Mesendoderm (in vitro differentiated cells): ENCODE measurements around the gene DNPEP. TPM values are rescaled to one million over a fixed set of nuclear protein-coding genes. Genes with fewer than 3 reads are reported as not detected.

Source experiments
- DNase-seq: peaks from one replicate; pipeline ENCODE4 v3.0.0; 2013
- H2AK5ac ChIP-seq: 2 replicates; pipeline ENCODE4 v1.6.1; 2013; ENCODE audit warnings: low read length, inconsistent platforms
- H2BK120ac ChIP-seq: 2 replicates; pipeline ENCODE4 v1.6.1; 2013; ENCODE audit warnings: low read depth, mild to moderate bottlenecking, low read length, moderate library complexity, mixed read lengths
- H2BK15ac ChIP-seq: replicated peaks from 2 replicates; pipeline ENCODE4 v1.6.1; 2013; ENCODE audit warnings: low read depth, mild to moderate bottlenecking, moderate library complexity
- H2BK5ac ChIP-seq: 2 replicates; pipeline ENCODE4 v1.6.1; 2013; ENCODE audit warnings: low read length, inconsistent platforms
- H3K18ac ChIP-seq: 2 replicates; pipeline ENCODE4 v1.6.1; 2013; ENCODE audit warnings: mild to moderate bottlenecking, low read length, mixed read lengths
- H3K23ac ChIP-seq: one replicate; pipeline ENCODE4 v1.6.1; 2013; ENCODE audit warnings: low read length
- H3K27ac ChIP-seq: 2 replicates; pipeline ENCODE4 v1.5.1; 2013; ENCODE audit warnings: low read depth, mild to moderate bottlenecking, inconsistent platforms, low read length, moderate library complexity
- H3K27me3 ChIP-seq: 2 replicates; pipeline ENCODE4 v1.6.1; 2013; ENCODE audit warnings: low read length, control low read depth, mild to moderate bottlenecking, inconsistent platforms; ENCODE audit not compliant: insufficient read depth, poor library complexity
- H3K36me3 ChIP-seq: 2 replicates; pipeline ENCODE4 v1.6.1; 2013; ENCODE audit warnings: low read length, inconsistent platforms; ENCODE audit not compliant: control insufficient read depth, insufficient read depth
- H3K4ac ChIP-seq: one replicate; pipeline ENCODE4 v1.6.1; 2013; ENCODE audit warnings: low read depth, mild to moderate bottlenecking, low read length, moderate library complexity
- H3K4me1 ChIP-seq: 2 replicates; pipeline ENCODE4 v1.6.1; 2013; ENCODE audit warnings: low read depth, low read length, inconsistent platforms; ENCODE audit not compliant: control insufficient read depth
- H3K4me2 ChIP-seq: 2 replicates; pipeline ENCODE4 v1.6.1; 2013; ENCODE audit warnings: low read length
- H3K4me3 ChIP-seq: 2 replicates; pipeline ENCODE4 v1.5.1; 2013; ENCODE audit warnings: mild to moderate bottlenecking, low read length
- H3K56ac ChIP-seq: one replicate; pipeline ENCODE4 v1.6.1; 2013; ENCODE audit warnings: low read length
- H3K79me1 ChIP-seq: 2 replicates; pipeline ENCODE4 v1.6.1; 2013; ENCODE audit warnings: low read length, inconsistent platforms
- H3K79me2 ChIP-seq: 2 replicates; pipeline ENCODE4 v1.6.1; 2013; ENCODE audit warnings: mild to moderate bottlenecking, low read length; ENCODE audit not compliant: control insufficient read depth, insufficient read depth
- H3K9ac ChIP-seq: 2 replicates; pipeline ENCODE4 v1.6.1; 2013; ENCODE audit warnings: low read length, inconsistent platforms
- H4K5ac ChIP-seq: one replicate; pipeline ENCODE4 v1.6.1; 2013; ENCODE audit warnings: low read length
- H4K8ac ChIP-seq: one replicate; pipeline ENCODE4 v1.6.1; 2013; ENCODE audit warnings: low read depth, mild to moderate bottlenecking, control low read depth, low read length, moderate library complexity
- WGBS: extraction: QIAGEN DNeasy Blood & Tissue Kit; methylation state at CpG from one replicate; pipeline ENCODE4 v1.1.7; 2013; ENCODE audit warnings: low lambda C conversion rate, missing lambda C conversion rate; ENCODE audit not compliant: insufficient coverage; ENCODE audit errors: extremely low coverage; 5-methylcytosine and 5-hydroxymethylcytosine counted together
- polyA plus RNA-seq, 2 experiments: library from polyadenylated mRNA; stranded (reverse); fragments of 200-250 nt; gene quantifications; one replicate each; pipeline ENCODE4 v1.2.3, GENCODE V29; 2013

The DNPEP gene
- polyA plus RNA-seq (2013, experiment 1 of 2): 49.5 TPM
- 50.4 TPM for polyA plus RNA-seq (2013, experiment 2 of 2)

- no peak within 1 kb of the TSS for H4K5ac ChIP-seq
- no peak within 1 kb of the TSS for H3K27ac ChIP-seq
- H2AK5ac ChIP-seq: no peak within 1 kb of the TSS
- H3K36me3 ChIP-seq: no peaks in the 10 kb centered on the region
- H3K27me3 ChIP-seq: no peaks in the 10 kb centered on the region
- no peak within 1 kb of the TSS for H3K4ac ChIP-seq
- H2BK15ac ChIP-seq: no peak within 1 kb of the TSS
- peak within 1 kb of the TSS; percentile 79 for H3K9ac ChIP-seq
- no peak within 1 kb of the TSS for H2BK5ac ChIP-seq
- WGBS: no CpG with 5 or more reads among the region's 76 CpGs
- DNase-seq: peak; percentile 89
- H3K79me2 ChIP-seq: no peaks in the 10 kb centered on the region
- H4K8ac ChIP-seq: no peak within 1 kb of the TSS
- peak within 1 kb of the TSS; percentile 89 for H3K56ac ChIP-seq
- H3K4me1 ChIP-seq: peaks cover 2% of the 10 kb centered on the region
- peak within 1 kb of the TSS; percentile 46 for H3K18ac ChIP-seq
- H3K23ac ChIP-seq: no peak within 1 kb of the TSS
- H3K79me1 ChIP-seq: no peaks in the 10 kb centered on the region
- peak within 1 kb of the TSS; percentile 77 for H3K4me2 ChIP-seq
- H2BK120ac ChIP-seq: no peak within 1 kb of the TSS
- H3K4me3 ChIP-seq: peak within 1 kb of the TSS; percentile 74
Measured at GRCh38 chr2:219387306-219388120, at the start of gene DNPEP. Gene DNPEP (minus strand): TSS chr2:219387912. CDS start chr2:219387794, 118 bp downstream.

- WGBS: no CpG with 5 or more reads among the region's 3 CpGs
Measured at GRCh38 chr2:219437141-219437540, 49.4 kb upstream of the DNPEP start.

GRCh38 chr2:219436491-219436890 is 48.8 kb upstream of the DNPEP start:
- H3K4me3 ChIP-seq: no peak overlapping the region
- H3K4ac ChIP-seq: no peak overlapping the region
- no peak overlapping the region for H4K5ac ChIP-seq
- no peaks in the 10 kb centered on the region for H3K79me2 ChIP-seq
- H3K4me2 ChIP-seq: no peak overlapping the region
- H3K79me1 ChIP-seq: no peaks in the 10 kb centered on the region
- H3K27ac ChIP-seq: no peak overlapping the region
- H2AK5ac ChIP-seq: no peak overlapping the region
- H2BK120ac ChIP-seq: no peak overlapping the region
- H2BK15ac ChIP-seq: no peak overlapping the region
- peaks cover 2% of the 10 kb centered on the region for H3K27me3 ChIP-seq
- no peak overlapping the region for H3K9ac ChIP-seq
- H3K56ac ChIP-seq: no peak overlapping the region
- no CpG with 5 or more reads among the region's 5 CpGs for WGBS
- no peaks in the 10 kb centered on the region for H3K4me1 ChIP-seq
- H3K23ac ChIP-seq: no peak overlapping the region
- no peak for DNase-seq
- no peak overlapping the region for H2BK5ac ChIP-seq
- H4K8ac ChIP-seq: no peak overlapping the region
- no peaks in the 10 kb centered on the region for H3K36me3 ChIP-seq
- H3K18ac ChIP-seq: no peak overlapping the region

More at GRCh38 chr2:219437141-219437540, 49.4 kb upstream of the DNPEP start:
- Histone ChIP-seq H3K4ac (no peak overlapping the region), H3K27me3 (peaks cover 2% of the 10 kb centered on the region), H3K4me1 (no peaks in the 10 kb centered on the region), H3K27ac (no peak overlapping the region), H3K79me2 (no peaks in the 10 kb centered on the region), H3K4me3 (no peak overlapping the region), H3K36me3 (no peaks in the 10 kb centered on the region), H3K23ac (no peak overlapping the region), H3K56ac (no peak overlapping the region), H4K5ac (no peak overlapping the region), H2BK5ac (no peak overlapping the region), H2BK120ac (no peak overlapping the region), H3K18ac (no peak overlapping the region), H3K79me1 (no peaks in the 10 kb centered on the region), H3K9ac (no peak overlapping the region), H2AK5ac (no peak overlapping the region), H4K8ac (no peak overlapping the region), H3K4me2 (no peak overlapping the region), H2BK15ac (no peak overlapping the region)
- DNase-seq: no peak

- Histone ChIP-seq H4K8ac (no peak overlapping the region), H3K56ac (no peak overlapping the region), H3K79me2 (no peaks in the 10 kb centered on the region), H3K27ac (no peak overlapping the region), H3K18ac (no peak overlapping the region), H3K4me1 (no peaks in the 10 kb centered on the region), H2BK120ac (no peak overlapping the region), H3K27me3 (peaks cover 2% of the 10 kb centered on the region), H3K4ac (no peak overlapping the region), H3K9ac (no peak overlapping the region), H4K5ac (no peak overlapping the region), H3K36me3 (no peaks in the 10 kb centered on the region), H3K79me1 (no peaks in the 10 kb centered on the region), H2BK5ac (no peak overlapping the region), H3K23ac (no peak overlapping the region), H2AK5ac (no peak overlapping the region), H2BK15ac (no peak overlapping the region), H3K4me2 (no peak overlapping the region), H3K4me3 (no peak overlapping the region)
- no peak for DNase-seq
- no CpG with 5 or more reads among the region's 6 CpGs for WGBS
Measured at GRCh38 chr2:219435701-219436100, 48.0 kb upstream of the DNPEP start.

GRCh38 chr2:219434718-219435525 is 47.2 kb upstream of the DNPEP start, which contains the start of gene SPEG:
Gene SPEG (plus strand): TSS chr2:219434843. CDS start chr2:219434978, 135 bp downstream.
- Histone ChIP-seq H3K56ac (peak within 1 kb of the TSS; percentile 59), H3K9ac (peak within 1 kb of the TSS; percentile 15), H3K4me3 (no peak within 1 kb of the TSS), H3K4ac (no peak within 1 kb of the TSS), H3K27ac (no peak within 1 kb of the TSS), H3K4me2 (peak within 1 kb of the TSS; percentile 10), H2BK5ac (no peak within 1 kb of the TSS), H2BK15ac (no peak within 1 kb of the TSS), H3K79me1 (no peaks in the 10 kb centered on the region), H3K79me2 (no peaks in the 10 kb centered on the region), H4K5ac (no peak within 1 kb of the TSS), H2AK5ac (no peak within 1 kb of the TSS), H3K4me1 (no peaks in the 10 kb centered on the region), H3K18ac (peak within 1 kb of the TSS; percentile 34), H4K8ac (no peak within 1 kb of the TSS), H3K36me3 (no peaks in the 10 kb centered on the region), H3K27me3 (peaks cover 2% of the 10 kb centered on the region), H2BK120ac (no peak within 1 kb of the TSS), H3K23ac (no peak within 1 kb of the TSS)
- DNase-seq: no peak
- no CpG with 5 or more reads among the region's 77 CpGs for WGBS
